AG04449 (cell line): ENCODE results near the gene FYCO1.

Experiments used
- CTCF ChIA-PET: fragments of 350-600 bp; formaldehyde crosslinking; extraction: SDS; loops from one replicate; lab custom pipeline; 2021; ENCODE audit warnings: antibody characterized with exemption; lab: Yijun Ruan, JAX
- POLR2A ChIA-PET: fragments of 400-600, 350-600 bp; formaldehyde crosslinking; extraction: SDS; loops from one replicate; lab custom pipeline; 2020; ENCODE audit warnings: antibody characterized with exemption, inconsistent platforms; lab: Yijun Ruan, JAX
- DNase-seq: peaks from one replicate; pipeline ENCODE4 v3.0.0-alpha.2; 2010; ENCODE audit warnings: low read depth, low spot score
- H3K4me3 ChIP-seq: 2 replicates; pipeline ENCODE4 v1.5.1; 2011; ENCODE audit warnings: low read depth, mild to moderate bottlenecking, control low read depth, low read length
- CTCF ChIP-seq: IDR thresholded peaks from one replicate; pipeline ENCODE4 v1.5.1; 2011; ENCODE audit warnings: mild to moderate bottlenecking, moderate library complexity, low read length, control low read depth, inconsistent platforms; ENCODE audit not compliant: insufficient read depth; ENCODE audit errors: missing control alignments

FYCO1 gene

GRCh38 chr3:45957586-45957985 lies 38.0 kb downstream of the FYCO1 start:
- ChIA-PET CTCF (interaction anchor here (0.8 to 2.8 kb wide), 3 partner anchors 19 to 120 kb away, joined by 4 to 23 read pairs (median 5); no protein-coding TSS in a partner anchor), POLR2A (no interaction called here)
- DNase-seq: no peak
- TF ChIP-seq CTCF: no peak
- no peak overlapping the region for H3K4me3 ChIP-seq

GRCh38 chr3:45955706-45956105 lies 39.9 kb downstream of the FYCO1 start:
- DNase-seq: no peak
- no peak for TF ChIP-seq CTCF
- no peak overlapping the region for H3K4me3 ChIP-seq
- CTCF ChIA-PET: no interaction called here
- POLR2A ChIA-PET: no interaction called here

GRCh38 chr3:45955017-45955647 lies 40.5 kb downstream of the FYCO1 start:
- no peak for DNase-seq
- POLR2A ChIA-PET: no interaction called here
- TF ChIP-seq CTCF: no peak
- CTCF ChIA-PET: interaction anchor here (36.2 kb wide), 1 partner anchor 128 kb away, joined by 918 read pairs; no protein-coding TSS in a partner anchor
- no peak overlapping the region for H3K4me3 ChIP-seq

GRCh38 chr3:45954306-45954705 lies 41.3 kb downstream of the FYCO1 start:
- no peak for DNase-seq
- no peak overlapping the region for H3K4me3 ChIP-seq
- no peak for TF ChIP-seq CTCF
- ChIA-PET CTCF (interaction anchor here (1.5 to 36.2 kb wide), 3 partner anchors 15 to 129 kb away, joined by 3 to 918 read pairs (median 4); no protein-coding TSS in a partner anchor), POLR2A (no interaction called here)

- H3K4me3 ChIP-seq: no peak overlapping the region
- no peak for TF ChIP-seq CTCF
- CTCF ChIA-PET: interaction anchor here (1.5 to 36.2 kb wide), 3 partner anchors 14 to 129 kb away, joined by 3 to 918 read pairs (median 4); no protein-coding TSS in a partner anchor
- DNase-seq: no peak
- POLR2A ChIA-PET: no interaction called here
These were observed 42.1 kb downstream of the FYCO1 start for GRCh38 chr3:45953536-45953935.

- CTCF ChIA-PET: interaction anchor here (0.6 to 36.2 kb wide), 6 partner anchors 8 to 131 kb away, joined by 3 to 918 read pairs (median 3); no protein-coding TSS in a partner anchor
- TF ChIP-seq CTCF: no peak
- POLR2A ChIA-PET: no interaction called here
- no peak for DNase-seq
- no peak overlapping the region for H3K4me3 ChIP-seq
These were observed 43.2 kb downstream of the FYCO1 start for GRCh38 chr3:45952456-45952855.
